Measurements from ENCODE around the gene MAPK10. TPM values are rescaled to one million over a fixed set of nuclear protein-coding genes. Genes with fewer than 3 reads are reported as not detected.

Gene MAPK10
- total RNA-seq, 2 donors from 2014 or later: 0.28 TPM; not detected in 1

DNA sequence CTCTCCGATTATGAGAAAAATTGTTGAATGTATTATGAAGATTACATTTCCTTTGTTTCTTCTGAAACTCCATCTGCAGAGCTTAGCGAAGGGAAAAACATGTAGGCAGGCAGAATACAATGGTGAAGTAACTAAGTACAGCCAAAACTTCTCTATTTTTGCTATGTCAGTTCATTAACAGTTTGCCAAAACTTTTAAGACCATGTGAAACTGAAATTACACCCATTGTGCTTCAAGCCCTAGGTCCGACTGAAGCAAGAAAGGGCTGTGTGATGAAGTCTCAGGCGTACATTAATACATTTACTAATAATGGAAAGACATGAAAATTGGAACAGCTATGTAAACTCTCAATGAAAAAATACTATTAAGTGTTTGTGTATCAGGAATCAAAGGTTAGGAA is 398.0 kb downstream of the MAPK10 start:
- Mint-ChIP-seq H3K4me3 (no peak overlapping the region), H3K27me3 (no peaks in the 10 kb centered on the region), H3K4me1 (ENCODE audit: low read depth in 2 of 2) (no peaks in the 10 kb centered on the region), H3K36me3 (no peaks in the 10 kb centered on the region), H3K9me3 (peaks cover 5% of the 10 kb centered on the region), H3K27ac (no peak overlapping the region)
- DNase-seq (ENCODE audit: low spot score) (no peak), ATAC-seq (no peak)

DNA sequence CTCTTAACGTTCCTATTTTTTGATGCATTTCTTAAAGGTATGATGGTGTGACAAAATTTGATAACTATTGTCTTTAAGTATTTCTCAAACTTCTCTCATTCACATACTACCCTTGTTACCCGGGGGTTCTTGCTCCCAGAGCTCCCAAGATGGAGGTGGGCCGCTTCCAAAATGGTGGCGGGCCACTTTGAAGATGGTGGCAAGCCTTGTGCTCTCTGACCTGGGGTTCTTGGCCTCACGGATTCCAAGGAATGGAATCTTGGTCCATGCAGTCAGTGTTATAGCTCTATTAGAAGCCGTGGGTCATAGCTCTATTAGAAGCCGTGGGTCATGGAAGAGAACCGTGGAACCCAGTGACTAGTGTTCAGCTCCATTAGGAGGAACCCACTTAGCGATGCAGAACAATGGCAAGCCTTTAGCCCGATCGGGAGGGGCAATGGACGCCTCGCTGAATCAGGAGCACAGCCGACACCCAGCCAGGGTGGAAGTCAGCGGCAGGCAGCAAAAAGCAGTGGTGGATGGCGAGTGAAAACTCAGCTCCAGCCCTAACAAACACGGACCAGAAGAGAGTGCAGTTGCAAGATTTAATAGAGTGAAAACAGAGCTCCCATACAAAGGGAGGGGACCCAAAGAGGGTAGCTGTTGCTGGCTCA is 403.4 kb downstream of the MAPK10 start:
- H3K36me3 Mint-ChIP-seq: no peaks in the 10 kb centered on the region
- DNase-seq (ENCODE audit: low spot score) (no peak), ATAC-seq (no peak)
- no peaks in the 10 kb centered on the region for H3K27me3 Mint-ChIP-seq
- H3K4me1 Mint-ChIP-seq (ENCODE audit: low read depth in 2 of 2): no peaks in the 10 kb centered on the region
- peaks cover 7% of the 10 kb centered on the region for H3K9me3 Mint-ChIP-seq
- no peak overlapping the region for H3K4me3 Mint-ChIP-seq
- no peak overlapping the region for H3K27ac Mint-ChIP-seq

DNA sequence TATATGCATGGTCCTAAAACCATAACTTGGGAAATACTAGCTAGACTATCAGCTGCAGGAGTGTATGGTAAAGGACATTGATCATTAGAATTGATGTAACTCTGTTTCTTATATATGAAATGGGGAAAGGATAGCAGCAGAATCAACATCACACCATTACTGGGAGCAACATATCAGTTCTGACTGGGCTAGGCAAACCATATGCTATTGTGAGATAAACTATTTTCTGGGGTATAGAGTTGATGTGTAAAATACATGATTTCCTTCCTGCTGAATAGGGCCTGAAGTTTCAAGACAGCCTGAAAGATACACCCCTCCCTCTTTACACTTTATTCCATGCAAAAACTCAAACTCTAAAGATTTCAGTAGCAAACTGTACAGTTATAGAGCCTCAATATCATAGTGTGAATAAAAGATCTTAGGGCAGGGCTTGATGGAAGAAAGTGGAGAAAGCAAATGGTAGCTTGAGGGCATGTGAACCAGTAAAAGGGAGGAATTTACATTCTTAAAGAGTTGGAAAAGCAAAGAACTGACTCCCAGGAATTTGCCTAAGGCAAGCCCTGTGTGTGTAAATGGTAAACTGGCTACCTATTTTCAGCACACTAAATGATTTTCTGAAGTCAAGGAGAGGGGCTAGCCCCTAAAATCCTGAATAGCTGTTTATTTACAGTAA is 404.1 kb downstream of the MAPK10 start:
- Mint-ChIP-seq H3K4me3 (no peak overlapping the region), H3K4me1 (ENCODE audit: low read depth in 2 of 2) (no peaks in the 10 kb centered on the region), H3K36me3 (no peaks in the 10 kb centered on the region), H3K9me3 (peaks cover 7% of the 10 kb centered on the region), H3K27me3 (no peaks in the 10 kb centered on the region), H3K27ac (no peak overlapping the region)
- ATAC-seq: no peak
- DNase-seq (ENCODE audit: low spot score): no peak

DNA sequence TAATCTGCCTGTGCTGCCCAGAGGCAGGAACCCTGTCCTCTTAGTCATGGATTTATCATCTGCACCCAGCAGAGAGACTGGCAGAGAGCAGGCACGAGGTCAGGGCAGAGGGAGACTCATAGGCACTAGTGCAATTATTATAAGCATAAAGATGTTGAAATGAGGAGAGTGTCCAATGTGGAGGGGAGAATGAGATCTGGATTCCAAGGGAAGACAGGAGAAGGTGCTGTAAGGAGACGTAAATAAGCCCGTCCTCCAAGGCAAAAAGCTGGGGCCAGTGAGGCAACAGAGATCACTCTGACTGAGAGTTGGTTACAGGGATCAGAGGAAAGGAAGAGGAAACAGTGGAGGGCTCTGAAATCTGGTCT is 406.2 kb downstream of the MAPK10 start:
- DNase-seq (ENCODE audit: low spot score) (no peak), ATAC-seq (no peak)
- no peak overlapping the region for H3K27ac Mint-ChIP-seq
- no peaks in the 10 kb centered on the region for H3K27me3 Mint-ChIP-seq
- no peaks in the 10 kb centered on the region for H3K36me3 Mint-ChIP-seq
- H3K4me3 Mint-ChIP-seq: no peak overlapping the region
- H3K4me1 Mint-ChIP-seq (ENCODE audit: low read depth in 2 of 2): no peaks in the 10 kb centered on the region
- peaks cover 11% of the 10 kb centered on the region for H3K9me3 Mint-ChIP-seq

DNA sequence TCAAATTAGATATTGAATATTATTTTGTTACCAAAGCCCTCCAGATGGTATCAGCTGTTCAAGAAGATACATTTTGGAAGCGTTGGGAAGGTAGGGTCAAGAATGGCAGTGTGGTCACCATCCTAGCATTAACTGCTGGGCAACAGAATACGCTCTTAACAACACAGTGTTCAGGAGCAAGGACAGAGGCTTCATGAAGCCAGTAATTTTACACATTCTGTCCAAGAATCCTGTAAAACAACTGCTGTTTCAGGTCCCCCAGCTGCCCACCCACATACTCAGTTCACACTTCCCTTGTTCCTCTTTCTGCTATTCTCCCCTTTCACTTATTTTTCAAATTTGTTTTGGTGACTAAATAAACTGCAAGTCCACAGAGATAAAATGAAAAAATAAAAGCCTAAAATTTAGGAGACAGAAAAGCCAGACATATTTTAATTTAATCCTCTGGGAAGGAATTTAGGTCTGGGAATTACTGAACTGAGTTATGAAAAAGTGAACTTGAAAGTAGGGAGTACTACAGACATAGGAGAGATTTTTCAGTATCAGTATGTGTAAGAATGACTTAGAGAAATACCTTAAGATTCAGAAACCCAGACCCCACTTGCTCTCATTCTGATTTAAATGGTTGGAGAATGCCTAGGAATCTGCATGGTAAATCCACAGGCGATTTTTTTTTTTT is 406.7 kb downstream of the MAPK10 start:
- ATAC-seq (no peak), DNase-seq (ENCODE audit: low spot score) (no peak)
- H3K4me1 Mint-ChIP-seq (ENCODE audit: low read depth in 2 of 2): no peaks in the 10 kb centered on the region
- peaks cover 11% of the 10 kb centered on the region for H3K9me3 Mint-ChIP-seq
- H3K27ac Mint-ChIP-seq: no peak overlapping the region
- H3K27me3 Mint-ChIP-seq: no peaks in the 10 kb centered on the region
- H3K4me3 Mint-ChIP-seq: no peak overlapping the region
- no peaks in the 10 kb centered on the region for H3K36me3 Mint-ChIP-seq

DNA sequence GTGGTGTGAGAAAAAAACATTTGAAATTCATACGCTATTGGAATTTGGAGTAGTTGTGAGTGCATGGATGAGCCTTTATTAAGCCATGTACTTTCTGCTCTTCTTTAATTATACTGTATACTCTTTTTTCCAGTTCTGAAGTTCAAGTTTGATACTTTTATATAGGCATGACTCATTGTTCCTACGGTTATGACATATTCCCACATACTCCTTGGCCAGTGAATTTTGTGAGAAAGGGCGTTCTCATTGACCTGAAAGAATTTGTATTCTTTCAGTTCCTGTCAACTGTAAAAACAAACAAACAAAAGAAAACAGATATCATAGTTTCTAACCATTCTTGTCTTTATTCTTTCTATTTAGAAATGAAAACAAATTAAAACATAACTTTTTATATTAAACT is 407.3 kb downstream of the MAPK10 start:
- Mint-ChIP-seq H3K4me3 (no peak overlapping the region), H3K27ac (no peak overlapping the region), H3K4me1 (ENCODE audit: low read depth in 2 of 2) (no peaks in the 10 kb centered on the region), H3K9me3 (peaks cover 11% of the 10 kb centered on the region), H3K36me3 (no peaks in the 10 kb centered on the region), H3K27me3 (no peaks in the 10 kb centered on the region)
- no peak for ATAC-seq
- DNase-seq (ENCODE audit: low spot score): no peak

DNA sequence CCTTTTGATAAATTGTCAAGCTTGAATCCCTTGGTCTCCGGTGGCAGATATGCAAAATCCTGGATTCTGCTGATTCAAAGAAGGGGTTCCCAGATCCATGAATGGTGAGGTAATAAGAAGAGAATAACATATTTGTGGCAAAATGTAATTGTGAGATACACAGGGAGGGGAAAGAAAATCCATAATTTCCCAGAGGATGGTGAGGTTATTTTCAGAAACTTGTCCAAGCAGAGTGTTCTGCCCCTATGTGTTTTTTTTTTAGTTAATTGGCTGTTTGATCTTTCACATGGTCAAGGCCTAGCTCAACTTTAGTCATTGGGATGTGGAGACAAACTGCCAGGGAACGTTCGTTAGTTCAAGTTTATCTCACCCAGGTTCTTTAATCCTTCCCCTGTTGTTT is 408.8 kb downstream of the MAPK10 start:
- Mint-ChIP-seq H3K36me3 (no peaks in the 10 kb centered on the region), H3K9me3 (peaks cover 18% of the 10 kb centered on the region), H3K4me1 (ENCODE audit: low read depth in 2 of 2) (no peaks in the 10 kb centered on the region), H3K27me3 (no peaks in the 10 kb centered on the region), H3K27ac (no peak overlapping the region), H3K4me3 (no peak overlapping the region)
- DNase-seq (ENCODE audit: low spot score): no peak
- ATAC-seq: no peak

DNA sequence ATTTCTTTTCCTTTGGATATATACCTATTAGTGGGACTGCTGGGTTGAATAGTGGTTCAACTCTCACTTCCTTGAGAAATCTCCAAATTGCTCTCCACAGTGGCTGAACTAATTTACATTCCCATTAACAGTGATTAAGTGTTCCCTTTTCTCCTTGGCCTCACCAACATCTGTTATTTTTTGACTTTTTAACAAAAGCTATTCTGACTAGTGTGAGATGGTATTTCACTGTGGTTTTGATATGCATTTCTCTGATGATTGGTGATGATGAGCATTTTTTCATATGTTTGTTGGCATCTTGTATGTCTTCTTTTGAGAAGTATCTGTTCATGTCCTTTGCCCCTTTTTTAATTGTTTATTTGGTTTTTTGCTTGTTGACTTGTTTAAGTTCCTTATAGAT is 413.0 kb downstream of the MAPK10 start:
- Mint-ChIP-seq H3K4me1 (ENCODE audit: low read depth in 2 of 2) (no peaks in the 10 kb centered on the region), H3K9me3 (peaks cover 11% of the 10 kb centered on the region), H3K27me3 (no peaks in the 10 kb centered on the region), H3K4me3 (no peak overlapping the region), H3K27ac (no peak overlapping the region), H3K36me3 (no peaks in the 10 kb centered on the region)
- DNase-seq (ENCODE audit: low spot score) (no peak), ATAC-seq (no peak)

DNA sequence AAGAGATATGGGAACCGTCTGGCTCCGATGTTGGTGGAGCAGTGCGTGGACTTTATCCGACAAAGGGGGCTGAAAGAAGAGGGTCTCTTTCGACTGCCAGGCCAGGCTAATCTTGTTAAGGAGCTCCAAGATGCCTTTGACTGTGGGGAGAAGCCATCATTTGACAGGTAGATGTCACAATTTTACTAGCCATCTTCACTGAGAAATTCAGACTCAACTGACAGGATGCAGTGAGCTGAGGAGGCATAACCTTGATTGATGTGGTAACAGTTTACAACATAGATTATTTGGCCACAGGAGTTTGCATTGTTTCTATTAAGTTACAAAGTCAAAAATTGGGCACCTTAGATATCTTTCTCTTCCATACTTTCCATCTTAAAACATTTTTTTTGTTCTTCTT is 417.7 kb downstream of the MAPK10 start:
- H3K9me3 Mint-ChIP-seq: peaks cover 3% of the 10 kb centered on the region
- DNase-seq (ENCODE audit: low spot score): no peak
- no peaks in the 10 kb centered on the region for H3K27me3 Mint-ChIP-seq
- H3K36me3 Mint-ChIP-seq: no peaks in the 10 kb centered on the region
- H3K4me1 Mint-ChIP-seq (ENCODE audit: low read depth in 2 of 2): no peaks in the 10 kb centered on the region
- ATAC-seq: no peak
- H3K4me3 Mint-ChIP-seq: no peak overlapping the region
- H3K27ac Mint-ChIP-seq: no peak overlapping the region

DNA sequence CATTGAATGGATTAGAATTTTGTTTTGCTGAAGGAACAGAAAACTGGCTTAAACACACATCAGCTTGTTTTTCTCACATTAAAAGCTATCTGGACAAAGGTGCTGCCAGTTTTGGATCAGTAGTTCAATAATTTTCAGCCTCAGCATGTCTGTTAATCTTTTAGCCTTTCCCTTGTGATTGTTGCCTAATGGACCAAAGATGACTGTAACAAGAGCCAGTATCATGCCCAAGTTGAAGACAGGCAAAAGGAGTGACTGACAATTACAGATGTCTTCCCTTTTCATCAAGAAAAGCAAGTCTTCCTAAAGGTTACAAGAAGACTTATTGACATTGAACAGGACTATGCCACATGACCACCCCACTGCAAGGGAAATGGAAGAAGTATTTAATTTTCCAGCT is 419.7 kb downstream of the MAPK10 start:
- no peak for ATAC-seq
- no peak for DNase-seq (ENCODE audit: low spot score)
- H3K27ac Mint-ChIP-seq: no peak overlapping the region
- H3K36me3 Mint-ChIP-seq: no peaks in the 10 kb centered on the region
- no peaks in the 10 kb centered on the region for H3K4me1 Mint-ChIP-seq (ENCODE audit: low read depth in 2 of 2)
- peaks cover 3% of the 10 kb centered on the region for H3K9me3 Mint-ChIP-seq
- H3K27me3 Mint-ChIP-seq: no peaks in the 10 kb centered on the region
- H3K4me3 Mint-ChIP-seq: no peak overlapping the region

Other genes starting within 250 kb of the MAPK10 start
- 1 to 10 TPM; 1.5 to 2.1 TPM for gene PTPN13, start 234.3 kb upstream of the MAPK10 start, total RNA-seq

Measured in natural killer cell treated with Interleukin-12 subunit alpha and Interleukin-12 subunit beta and Interleukin-15 and Interleukin-18, amount 100 ng/mL, for 72 hours (primary cell).